PC-9 (cell line): ENCODE measurements around the gene ULK3. TPM values are rescaled to one million over a fixed set of nuclear protein-coding genes. Genes with fewer than 3 reads are reported as not detected.

Experiments
- BruUV-seq: library from RNA; stranded (reverse); fragments of 400-500 nt; replicated peaks from 2 replicates; lab custom pipeline; 2021; lab: Mats Ljungman, UMichigan
- CTCF ChIA-PET: fragments of 300-600 bp; sonication (Branson Sonifier 250); formaldehyde crosslinking; loops from one replicate; lab custom pipeline; 2022; ENCODE audit warnings: antibody characterized with exemption; lab: Charles Lee
- POLR2A ChIA-PET: fragments of 300-600 bp; sonication (Branson Sonifier 250); formaldehyde crosslinking; loops from one replicate; lab custom pipeline; 2022; ENCODE audit warnings: antibody characterized with exemption; ENCODE audit not compliant: unreplicated experiment; lab: Charles Lee
- DNase-seq, 2 experiments: peaks; one replicate each; pipeline versions ENCODE4 v3.0.0 to v3.0.0-alpha.2; 2015 to 2022; ENCODE audit warnings: mixed read lengths in 1 of 2
- H2AFZ ChIP-seq: fragments of 200-600 bp; sonication (generic); 2 replicates; pipeline ENCODE4 v1.8.1; 2017; ENCODE audit warnings: antibody characterized with exemption
- H3F3A ChIP-seq: fragments of 200-600 bp; sonication (generic); 2 replicates; pipeline ENCODE4 v1.8.1; 2017; ENCODE audit warnings: antibody characterized with exemption, mild to moderate bottlenecking, low read depth; ENCODE audit not compliant: insufficient read depth
- H3K27ac ChIP-seq: fragments of 200-600 bp; sonication (generic); 2 replicates; pipeline ENCODE4 v1.6.1; 2016; ENCODE audit warnings: mixed run types
- H3K27me3 ChIP-seq: fragments of 200-600 bp; sonication (generic); 2 replicates; pipeline ENCODE4 v1.6.1; 2016; ENCODE audit warnings: low read depth, mixed run types; ENCODE audit not compliant: insufficient read depth
- H3K36me3 ChIP-seq: fragments of 200-600 bp; sonication (generic); 2 replicates; pipeline ENCODE4 v1.6.1; 2016; ENCODE audit warnings: low read depth, mixed run types
- H3K4me1 ChIP-seq: fragments of 200-600 bp; sonication (generic); replicated peaks from 2 replicates; pipeline ENCODE4 v1.6.1; 2016; ENCODE audit warnings: mixed run types; ENCODE audit not compliant: insufficient read depth
- H3K4me2 ChIP-seq: fragments of 200-600 bp; sonication (generic); 2 replicates; pipeline ENCODE4 v1.6.1; 2017; ENCODE audit warnings: mixed run types
- H3K4me3 ChIP-seq: fragments of 200-600 bp; sonication (generic); 2 replicates; pipeline ENCODE4 v1.6.1; 2016; ENCODE audit warnings: mixed run types
- H3K79me2 ChIP-seq: fragments of 200-600 bp; sonication (generic); 2 replicates; pipeline ENCODE4 v1.6.1; 2017; ENCODE audit warnings: low read depth, mixed run types
- H3K9me2 ChIP-seq: fragments of 200-600 bp; sonication (generic); 2 replicates; pipeline ENCODE4 v1.8.1; 2017; ENCODE audit warnings: mild to moderate bottlenecking; ENCODE audit not compliant: insufficient read depth
- H3K9me3 ChIP-seq: fragments of 200-600 bp; sonication (generic); 2 replicates; pipeline ENCODE4 v1.8.1; 2016; ENCODE audit warnings: low read depth; ENCODE audit not compliant: insufficient read depth
- H4K20me1 ChIP-seq: fragments of 200-600 bp; sonication (generic); 2 replicates; pipeline ENCODE4 v1.8.1; 2017; ENCODE audit not compliant: insufficient read depth
- CTCF ChIP-seq: fragments of 200-600 bp; sonication (generic); conservative IDR thresholded peaks from 2 replicates; pipeline ENCODE4 v1.6.1; 2017; ENCODE audit warnings: mixed run types, antibody characterized with exemption, mild to moderate bottlenecking, moderate library complexity
- EZH2 ChIP-seq: fragments of 200-600 bp; sonication (generic); IDR thresholded peaks from 2 replicates; pipeline ENCODE4 v1.8.0; 2017; ENCODE audit warnings: antibody characterized with exemption, low read depth
- intact Hi-C: fragments of 100-400 bp; cut with micrococcal nuclease; formaldehyde crosslinking; loops from one replicate; pipeline ENCODE4 v1.10.0; 2022; ENCODE audit not compliant: unreplicated experiment
- total RNA-seq: library from RNA; stranded (reverse); gene quantifications from 2 replicates; pipeline ENCODE4 v1.2.3, GENCODE V29; 2021

Gene ULK3
- total RNA-seq, 1 experiment from 2014 or later = 30.2 TPM

DNA sequence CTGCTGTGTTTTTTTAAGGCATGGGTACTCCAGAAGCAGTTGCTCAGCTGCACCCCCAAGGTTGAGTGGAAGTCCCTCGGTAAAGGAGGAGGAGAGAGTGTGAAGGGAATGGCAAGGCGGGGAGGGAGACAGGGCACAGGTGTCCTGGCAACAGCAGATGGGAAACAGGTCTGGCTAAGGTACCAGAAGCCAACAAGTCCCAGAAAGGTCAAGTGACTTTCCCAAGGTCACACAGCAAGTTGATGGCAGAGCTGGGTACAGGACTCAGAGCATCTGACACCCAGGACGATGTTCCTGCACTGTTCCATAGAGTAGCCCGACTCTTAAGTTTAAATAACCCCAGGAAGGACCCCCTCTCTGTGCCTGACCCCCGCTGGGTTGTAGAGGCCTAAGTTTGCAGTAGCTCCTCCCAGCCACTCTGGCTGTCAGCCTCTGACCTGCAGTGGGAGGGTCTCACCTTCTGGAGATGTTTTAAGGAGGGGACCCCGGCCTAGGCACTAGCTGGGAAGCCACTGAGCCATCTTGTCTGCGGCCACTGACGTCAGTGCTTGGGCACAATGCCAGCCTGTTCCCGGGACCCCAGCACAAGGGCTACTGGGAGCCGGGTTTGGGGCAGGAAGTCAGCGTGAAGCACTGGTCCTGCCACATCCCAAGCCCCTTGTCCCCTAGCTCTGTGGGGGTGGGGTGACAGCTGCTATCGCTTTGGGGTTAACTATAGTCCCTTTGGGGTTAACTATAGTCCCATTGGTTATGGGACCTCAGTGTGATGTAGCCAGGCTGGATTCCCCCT, 50.5 kb downstream of the ULK3 start:
- no peak overlapping the region for H3K4me2 ChIP-seq
- no peak for DNase-seq
- peaks cover 28% of the 10 kb centered on the region for H3K79me2 ChIP-seq
- no peaks in the 10 kb centered on the region for H3F3A ChIP-seq
- no peaks in the 10 kb centered on the region for H3K27me3 ChIP-seq
- peaks cover 6% of the 10 kb centered on the region for H3K36me3 ChIP-seq
- H3K4me3 ChIP-seq = no peak overlapping the region
- POLR2A ChIA-PET = no interaction called here
- TF ChIP-seq CTCF (no peak), EZH2 (no peak)
- H3K27ac ChIP-seq = no peak overlapping the region
- H3K4me1 ChIP-seq = peaks cover 15% of the 10 kb centered on the region
- intact Hi-C loops = no loop called here
- CTCF ChIA-PET = interaction anchor here (0.9 kb wide), 1 partner anchor 19 kb away, joined by 6 read pairs; no protein-coding TSS in a partner anchor
- no peak overlapping the region for H2AFZ ChIP-seq
- H3K9me3 ChIP-seq = no peaks in the 10 kb centered on the region
- BruUV-seq = no TSS peak
- peaks cover 43% of the 10 kb centered on the region for H4K20me1 ChIP-seq
- H3K9me2 ChIP-seq = no peaks in the 10 kb centered on the region

- Histone ChIP-seq H2AFZ (no peak overlapping the region), H3K4me3 (no peak overlapping the region), H3K27ac (no peak overlapping the region), H3F3A (no peaks in the 10 kb centered on the region), H3K36me3 (peaks cover 6% of the 10 kb centered on the region), H3K79me2 (peaks cover 36% of the 10 kb centered on the region), H3K27me3 (no peaks in the 10 kb centered on the region), H4K20me1 (peaks cover 44% of the 10 kb centered on the region), H3K9me3 (no peaks in the 10 kb centered on the region), H3K4me2 (no peak overlapping the region), H3K4me1 (peaks cover 15% of the 10 kb centered on the region), H3K9me2 (no peaks in the 10 kb centered on the region)
- TF ChIP-seq EZH2 = no peak
- no peak for TF ChIP-seq CTCF
- BruUV-seq = no TSS peak
- intact Hi-C loops = no loop called here
- DNase-seq = no peak
- ChIA-PET POLR2A (no interaction called here), CTCF (no interaction called here)
Observed at GRCh38 chr15:74791667-74792066, 51.3 kb downstream of the ULK3 start.

DNA sequence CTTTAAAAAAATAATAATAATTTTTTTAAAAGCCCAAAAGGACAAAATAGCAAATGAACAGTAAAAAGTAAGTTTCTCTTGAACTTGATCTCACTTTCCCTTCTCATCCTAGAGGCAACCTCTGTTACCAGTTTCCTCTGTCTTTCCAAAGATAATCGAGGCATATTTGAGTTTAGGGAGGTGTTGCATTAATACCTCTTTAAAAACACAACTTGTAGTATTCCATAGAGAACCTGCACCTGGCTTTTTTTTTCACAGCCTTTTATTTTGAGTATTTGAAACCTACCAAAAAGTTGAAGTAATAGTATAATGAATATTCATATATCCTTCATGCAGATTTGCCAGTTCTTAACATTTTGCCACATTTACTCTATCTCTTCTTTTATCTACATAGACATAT, 51.9 kb downstream of the ULK3 start:
- no peaks in the 10 kb centered on the region for H3K9me2 ChIP-seq
- H3K36me3 ChIP-seq = peaks cover 6% of the 10 kb centered on the region
- no peaks in the 10 kb centered on the region for H3F3A ChIP-seq
- no peak for TF ChIP-seq EZH2
- no peak for TF ChIP-seq CTCF
- H2AFZ ChIP-seq = no peak overlapping the region
- no peaks in the 10 kb centered on the region for H3K9me3 ChIP-seq
- no peak overlapping the region for H3K4me3 ChIP-seq
- H3K4me1 ChIP-seq = peaks cover 15% of the 10 kb centered on the region
- DNase-seq = no peak
- BruUV-seq = no TSS peak
- H4K20me1 ChIP-seq = peaks cover 44% of the 10 kb centered on the region
- intact Hi-C loops = no loop called here
- POLR2A ChIA-PET = no interaction called here
- CTCF ChIA-PET = no interaction called here
- H3K27me3 ChIP-seq = no peaks in the 10 kb centered on the region
- H3K79me2 ChIP-seq = peaks cover 41% of the 10 kb centered on the region
- no peak overlapping the region for H3K4me2 ChIP-seq
- no peak overlapping the region for H3K27ac ChIP-seq
